NCI-H2227 treated with DMSO at 0.1 percent for 48 hours (cell line): Measurements from ENCODE around the gene SLC22A8.
"Not testable (repeated sequence)": the region's sequence is repeated elsewhere in the genome, so short reads cannot be mapped to it uniquely, and the experiment has no call there.

ENCODE experiments used
- DNase-seq: peaks from one replicate; lab custom pipeline; 2025; lab: John Stamatoyannopoulos, UW

The SLC22A8 gene

DNA sequence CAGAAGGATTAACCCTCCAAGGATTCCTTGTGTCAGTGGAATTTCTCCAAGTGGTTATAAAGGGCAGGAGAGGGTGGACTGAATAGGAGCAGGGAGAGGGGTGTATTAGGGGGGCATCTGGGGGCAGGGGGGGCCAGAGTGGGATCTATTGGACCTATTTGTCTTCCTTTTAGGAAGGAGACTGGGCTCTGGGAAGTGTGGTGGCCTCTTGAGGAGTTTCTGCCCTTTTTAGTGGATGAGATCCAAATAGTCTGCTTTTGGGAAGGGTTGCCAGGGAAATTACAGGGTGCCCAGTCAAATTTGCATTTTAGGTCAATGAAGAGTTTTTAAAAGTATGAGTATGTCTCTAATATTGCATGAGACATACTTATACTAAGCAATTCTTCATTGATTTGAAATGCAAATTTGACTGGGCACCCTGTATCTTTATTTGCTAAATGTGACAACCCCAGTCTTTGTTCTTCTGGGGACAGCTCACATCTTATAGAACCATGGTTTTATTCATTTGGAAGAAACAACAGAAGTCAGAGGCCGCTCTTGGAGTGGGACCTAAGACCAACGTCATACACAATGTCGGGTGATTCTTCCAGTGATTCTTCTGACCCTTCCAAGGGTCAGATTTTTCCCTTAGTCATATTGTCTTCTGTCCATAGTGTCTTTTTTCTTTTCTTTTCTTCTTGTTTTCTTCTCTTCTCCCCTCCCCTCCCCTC is 30.4 kb downstream of the SLC22A8 start:
- no peak for DNase-seq

DNA sequence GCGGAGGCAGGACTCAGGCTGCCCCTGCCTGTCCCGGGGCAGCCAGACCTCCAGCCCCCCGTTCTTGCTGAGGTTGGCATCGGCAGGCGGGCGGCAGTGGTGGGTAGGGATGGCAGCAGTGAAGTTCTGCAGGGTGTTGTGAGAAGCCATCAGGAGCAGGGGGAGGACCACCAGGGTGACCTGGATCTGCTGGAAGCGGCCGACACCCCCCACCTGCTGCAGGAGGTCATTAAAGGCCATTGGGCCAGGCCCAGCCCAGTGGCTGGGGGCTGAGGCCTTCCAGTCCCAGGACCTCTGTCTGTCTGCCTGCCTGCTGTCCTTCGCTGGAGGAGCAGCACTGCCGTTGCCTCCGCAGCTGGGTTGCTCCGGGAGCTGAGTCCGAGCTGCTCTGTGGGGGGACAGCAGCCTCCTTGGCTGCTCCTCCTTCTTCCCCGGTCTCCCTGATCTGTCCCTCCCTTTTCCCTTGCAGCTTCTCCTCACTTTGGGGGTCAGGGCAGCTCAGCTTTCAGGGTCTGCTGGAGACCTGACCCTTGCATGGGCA is 31.1 kb downstream of the SLC22A8 start, which contains the start of gene SLC22A6:
SLC22A6 (minus strand) TSS at position 517 of the 541 bp plus-strand sequence; CDS start at position 240, 277 bp downstream.
- no peak for DNase-seq

DNA sequence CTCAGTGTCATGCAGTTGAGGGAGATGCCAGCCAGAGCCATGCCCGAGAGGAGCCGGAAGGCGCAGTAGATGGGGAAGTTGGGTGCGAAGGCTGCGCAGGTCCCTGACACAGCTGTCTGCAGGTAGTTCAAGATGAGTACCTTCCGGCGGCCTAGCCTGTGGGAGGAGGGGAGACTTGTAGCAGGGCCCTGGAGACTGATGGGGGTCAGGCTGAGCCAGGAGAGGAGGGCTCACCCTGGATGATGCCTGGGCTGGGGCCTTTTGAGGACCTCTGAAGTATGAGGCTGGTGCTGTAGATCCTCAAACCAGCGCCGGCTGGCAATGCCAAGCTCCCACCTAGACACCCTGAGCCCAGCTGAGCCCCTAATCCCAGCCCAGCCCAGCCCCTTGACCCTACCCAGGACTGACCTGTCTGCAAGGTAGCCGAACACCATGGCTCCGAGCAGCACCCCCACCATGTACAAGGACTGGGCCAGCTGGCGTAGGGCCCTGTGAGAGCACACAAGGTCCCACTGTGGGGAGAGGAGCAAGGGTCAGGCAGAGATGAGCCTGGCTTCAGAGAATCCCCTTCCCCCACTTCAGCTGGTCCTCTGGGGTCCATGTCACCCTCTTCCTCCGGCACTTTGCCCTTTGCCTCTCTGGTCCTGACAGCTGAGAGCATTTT is 32.0 kb downstream of the SLC22A8 start:
- no peak for DNase-seq

DNA sequence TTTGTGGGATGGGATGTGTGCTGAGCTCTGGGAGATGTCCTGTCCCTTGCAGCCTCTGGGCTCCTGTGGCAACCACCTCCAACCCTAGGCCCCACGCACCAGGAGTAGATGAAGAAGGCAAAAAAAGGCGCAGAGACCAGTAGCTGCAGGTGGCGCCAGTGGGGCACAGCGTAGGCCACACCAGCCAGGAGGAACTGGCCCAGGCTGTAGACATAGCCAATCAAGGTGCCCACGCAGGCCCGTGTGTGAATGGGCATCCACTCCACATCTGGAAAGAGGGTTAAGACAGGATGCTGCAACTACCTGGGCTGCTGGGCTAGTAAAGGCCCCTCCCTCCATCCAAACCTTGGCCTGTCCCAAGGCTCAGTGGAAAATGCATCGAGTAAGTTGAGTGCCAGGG is 33.9 kb downstream of the SLC22A8 start:
- DNase-seq = no peak

DNA sequence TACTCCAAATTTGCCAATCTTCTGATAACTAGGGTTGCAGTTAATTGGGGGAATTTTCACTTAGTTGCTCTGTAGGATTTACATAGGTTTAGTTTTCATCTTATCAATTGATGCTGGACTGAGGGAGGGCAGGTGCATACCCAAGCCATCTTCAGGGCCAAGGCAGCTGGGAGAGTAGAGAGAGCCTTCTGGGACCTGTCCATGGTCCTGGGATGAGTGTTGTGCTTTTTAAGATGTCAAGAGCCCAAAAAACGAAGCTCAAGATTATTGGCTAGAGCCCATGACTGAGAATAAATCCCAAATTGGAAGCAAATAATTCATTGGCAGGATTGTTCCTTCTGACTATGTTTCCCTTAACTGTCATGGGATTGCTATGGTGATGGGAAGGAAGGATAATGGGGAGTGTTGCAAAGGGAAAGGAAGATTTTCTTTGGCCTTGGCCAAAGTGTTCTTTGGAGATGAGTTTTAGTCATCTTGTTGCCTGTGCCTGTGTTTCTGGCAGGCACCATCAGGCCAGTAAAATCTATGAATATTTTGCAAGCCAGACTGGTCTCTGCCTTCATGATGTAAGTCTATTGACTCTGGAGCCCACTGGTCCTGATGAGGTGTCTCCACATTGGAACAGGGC is 35.4 kb downstream of the SLC22A8 start:
- DNase-seq = no peak

DNA sequence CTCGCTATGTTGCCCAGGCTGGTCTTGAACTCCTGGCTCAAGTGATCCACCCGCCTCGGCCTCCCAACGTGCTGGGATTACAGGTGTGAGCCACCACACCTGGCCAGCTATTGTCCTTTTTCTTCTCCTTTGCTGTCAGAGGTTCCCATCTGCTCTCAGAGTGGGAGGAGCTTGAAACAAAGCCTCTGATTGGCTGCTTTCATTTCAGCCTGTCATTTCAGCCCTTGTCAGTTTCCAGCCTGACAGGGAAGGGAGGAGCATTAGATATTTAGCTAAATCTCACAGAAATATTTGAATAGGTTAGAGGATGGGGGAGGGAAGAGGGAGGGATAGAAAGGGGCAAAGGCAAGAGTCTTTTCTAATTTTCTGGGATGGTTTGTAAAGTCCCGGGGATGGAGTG is 39.5 kb downstream of the SLC22A8 start:
- DNase-seq = no peak

DNA sequence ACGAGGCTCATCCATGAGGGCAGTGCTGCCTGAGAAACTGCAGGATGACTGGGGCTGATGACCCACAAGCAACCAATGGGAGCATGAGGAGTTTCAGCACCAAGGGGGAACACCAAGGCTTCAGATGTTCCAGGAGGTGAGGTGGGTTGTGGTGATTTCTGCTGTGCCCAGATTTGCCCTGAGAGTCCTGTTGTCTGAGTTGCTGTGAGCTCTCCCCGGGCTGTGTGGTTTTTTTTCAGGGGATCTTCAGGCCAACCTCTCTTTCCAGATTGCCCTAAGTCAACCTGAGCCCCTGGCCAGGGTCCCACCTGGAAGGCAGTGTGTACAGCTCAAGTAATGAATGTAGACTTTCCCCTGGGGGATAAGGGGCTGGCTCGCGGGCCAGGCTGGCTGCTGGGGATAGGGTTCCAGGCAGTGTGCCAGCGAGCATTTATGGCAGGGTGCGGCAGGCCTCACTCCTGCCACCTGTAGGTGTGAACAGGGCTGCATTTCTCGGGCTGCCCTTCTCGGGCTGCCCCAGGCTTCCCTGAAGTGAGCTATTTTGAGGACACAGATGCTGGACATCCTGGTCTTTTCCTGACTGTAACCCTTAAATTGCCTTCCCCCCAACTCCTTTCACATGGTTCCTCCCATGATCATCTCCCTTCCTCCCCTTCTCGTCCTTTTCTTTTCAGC is 40.7 kb downstream of the SLC22A8 start:
- peak; percentile 33 for DNase-seq

DNA sequence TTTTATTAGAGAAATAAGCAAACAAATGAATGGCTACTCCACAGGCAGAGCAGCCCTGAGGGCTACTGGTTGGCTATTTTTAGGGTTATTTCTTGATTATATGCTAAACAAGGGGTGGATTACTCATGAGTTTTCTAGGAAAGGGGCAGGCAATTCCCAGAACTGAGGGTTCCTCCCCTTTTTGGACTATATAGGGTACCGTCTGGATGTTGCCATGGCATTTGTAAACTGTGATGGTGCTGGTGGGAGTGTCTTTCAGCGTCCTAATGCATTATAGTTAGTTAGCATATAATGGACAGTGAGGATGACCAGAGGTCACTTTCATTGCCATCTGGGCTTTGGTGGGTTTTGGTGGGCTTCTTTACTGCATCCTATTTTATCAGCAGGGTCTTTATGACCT is 50.1 kb downstream of the SLC22A8 start:
- no peak for DNase-seq

DNA sequence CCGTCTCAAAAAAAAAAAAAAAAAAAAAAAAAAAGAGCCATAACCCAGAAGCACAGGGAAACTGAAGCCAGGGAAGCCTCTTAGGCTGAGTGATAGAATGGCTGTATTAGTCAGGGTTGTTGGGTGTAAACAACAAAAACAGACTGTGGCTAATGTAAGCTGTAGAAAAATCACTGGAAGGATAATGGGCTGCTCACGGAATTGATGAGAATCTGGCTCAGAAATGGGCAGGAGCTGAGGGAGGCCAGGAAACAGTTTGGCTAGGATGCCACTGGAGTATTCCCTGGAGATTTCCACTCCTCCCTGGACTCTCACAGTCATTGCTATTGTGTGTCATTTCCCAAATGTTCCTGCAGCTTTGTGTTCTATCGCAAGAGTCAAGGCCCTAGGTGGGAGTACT is 53.2 kb downstream of the SLC22A8 start:
- no peak for DNase-seq

DNA sequence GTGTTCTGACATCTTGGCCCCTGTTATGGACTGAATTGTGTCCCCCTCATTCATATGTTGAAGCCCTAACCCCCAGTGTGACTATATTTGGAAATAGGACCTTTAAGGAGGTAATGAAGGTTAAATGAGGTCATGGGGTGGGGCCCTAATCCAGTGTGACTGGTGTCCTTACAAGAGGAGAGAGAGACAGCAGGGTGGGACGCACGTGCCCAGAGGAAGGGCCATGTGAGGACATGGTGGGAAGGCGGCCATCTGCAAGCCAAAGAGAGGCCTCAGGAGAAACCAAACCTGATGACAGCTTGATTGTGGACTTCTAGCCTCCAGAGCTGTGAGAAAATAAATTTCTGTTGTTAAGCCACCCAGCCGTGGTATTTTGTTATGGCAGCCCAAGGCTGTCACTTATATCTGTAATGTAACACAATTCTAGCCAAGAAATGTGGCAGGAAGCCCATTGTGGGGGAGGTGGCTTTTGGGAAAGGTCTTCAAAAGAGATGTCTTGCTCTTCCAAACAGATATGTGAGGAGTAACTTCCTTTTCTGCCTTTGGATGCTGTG is 54.5 kb downstream of the SLC22A8 start:
- DNase-seq = no peak

DNA sequence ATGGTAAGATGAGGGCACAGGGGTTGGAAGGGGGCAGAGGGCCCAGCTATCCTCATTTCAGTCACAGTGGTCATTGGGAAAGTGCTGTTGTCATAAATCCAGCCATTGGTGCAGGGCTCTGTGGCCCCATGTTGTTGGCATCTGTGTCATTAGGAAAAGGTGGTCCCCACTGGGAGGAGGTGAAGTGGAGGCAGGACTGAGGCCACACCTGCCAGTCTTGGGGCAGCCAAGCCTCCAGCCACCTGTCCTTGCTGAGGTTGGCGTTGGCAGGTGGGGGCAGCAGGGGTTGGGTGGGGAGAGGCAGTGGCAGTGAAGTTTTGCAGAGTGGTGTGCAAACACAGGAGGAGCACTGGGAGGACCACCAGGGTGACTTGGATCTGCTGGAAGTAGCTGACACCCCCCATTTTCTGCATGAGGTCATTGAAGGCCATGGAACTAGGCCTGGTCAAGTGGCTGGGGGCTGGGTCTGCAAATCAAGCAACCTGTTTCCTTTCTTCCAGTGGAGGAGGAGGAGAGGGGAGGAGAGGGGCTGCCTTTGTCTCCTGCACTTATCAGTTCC is 56.1 kb downstream of the SLC22A8 start:
- no peak for DNase-seq

DNA sequence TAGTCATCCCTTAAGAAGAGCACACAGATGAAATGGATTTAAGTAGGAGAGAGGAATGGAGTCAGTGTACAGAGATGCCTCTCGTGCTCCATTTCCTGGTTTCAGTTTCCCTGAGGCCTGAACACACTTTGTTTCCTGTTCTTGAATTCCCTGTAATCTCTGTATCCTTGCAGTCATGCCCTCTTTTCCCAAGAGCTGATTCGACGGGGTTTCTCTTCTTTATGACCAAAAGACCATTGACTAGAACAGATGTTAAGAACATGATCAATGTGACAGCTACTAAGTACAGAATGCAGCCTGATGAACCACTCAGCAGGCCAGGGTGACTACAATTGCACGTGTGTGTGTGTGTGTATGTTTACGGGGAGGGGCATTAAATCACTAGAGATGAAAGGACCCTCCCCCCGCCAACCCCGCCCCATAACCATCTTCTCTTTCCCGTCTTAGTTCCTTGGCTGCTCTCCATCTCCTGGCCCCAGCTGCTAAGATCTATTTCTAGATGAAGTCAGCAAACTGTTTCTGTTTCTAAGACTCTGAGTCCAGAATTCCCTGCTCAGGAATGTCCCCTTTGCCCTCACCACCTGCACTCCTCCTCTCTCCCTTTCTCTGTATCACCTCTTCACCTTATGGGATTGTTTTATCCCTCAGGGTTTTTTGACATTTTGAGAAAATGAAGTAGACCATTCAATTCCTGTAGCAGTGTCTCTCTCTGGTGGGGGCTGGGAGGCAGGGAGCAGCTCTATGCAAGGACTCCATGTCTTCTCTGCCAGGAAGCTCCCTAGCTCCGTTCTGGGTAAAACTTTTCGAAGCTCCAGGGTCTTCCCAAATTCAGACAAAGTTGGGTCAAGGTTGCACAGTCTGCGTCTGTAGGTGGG is 56.9 kb downstream of the SLC22A8 start:
- DNase-seq = peak; percentile 83

DNA sequence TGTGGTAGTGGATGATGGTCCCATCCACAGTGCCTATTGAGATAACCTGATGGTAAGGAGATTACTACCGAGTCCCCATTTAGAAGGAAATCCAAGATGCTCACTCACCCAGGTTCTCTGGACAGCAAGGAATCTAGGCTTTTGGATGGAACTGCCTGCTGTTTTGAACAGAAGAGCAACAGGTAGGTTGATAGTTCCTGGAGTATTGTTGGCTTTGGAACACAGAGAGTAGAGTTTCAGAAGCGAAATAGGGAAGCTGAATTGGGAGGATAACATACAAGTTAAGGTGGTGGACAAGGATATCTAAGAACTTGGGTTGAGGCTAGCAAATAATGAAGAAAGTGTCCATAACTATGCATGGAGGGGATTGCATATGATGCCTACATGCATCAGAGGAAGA is 58.5 kb downstream of the SLC22A8 start:
- DNase-seq = no peak

DNA sequence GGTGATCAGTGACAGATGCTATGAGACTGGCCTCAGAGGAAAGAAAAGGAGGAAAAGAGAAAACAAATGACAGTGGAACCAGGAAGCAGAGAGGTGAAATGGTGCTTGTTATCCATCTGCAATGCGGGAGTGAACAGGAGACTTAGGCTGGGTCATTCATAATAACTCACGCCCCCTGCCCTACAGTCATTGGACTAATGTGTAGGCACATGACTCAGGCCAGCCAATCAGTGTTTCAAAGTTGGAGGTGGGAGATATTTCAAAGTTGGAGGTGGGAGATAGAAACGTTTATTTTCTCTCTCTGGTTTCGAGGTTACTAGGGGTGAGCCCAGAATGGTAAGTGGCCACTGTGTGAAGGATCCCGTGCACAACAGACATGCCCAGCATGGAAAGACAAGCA is 61.2 kb downstream of the SLC22A8 start:
- DNase-seq = no peak

DNA sequence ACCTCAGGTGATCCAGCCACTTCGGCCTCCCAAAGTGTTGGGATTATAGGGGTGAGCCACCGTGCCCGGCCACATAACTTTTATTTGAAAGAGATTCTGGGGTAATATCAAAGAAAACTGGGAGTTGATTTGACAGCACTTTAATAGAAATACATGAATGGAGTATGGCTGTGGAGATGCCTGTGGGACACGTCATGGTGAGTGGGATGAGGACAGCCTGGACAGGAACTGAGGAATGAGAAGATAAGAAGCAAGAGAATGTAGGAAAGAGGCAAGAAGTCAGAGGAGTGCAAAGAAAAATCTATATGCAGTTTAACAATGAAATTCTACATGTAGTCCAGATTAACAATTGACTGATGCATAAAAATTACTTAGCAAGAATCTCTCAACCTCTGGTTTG is 61.8 kb downstream of the SLC22A8 start:
- no peak for DNase-seq

DNA sequence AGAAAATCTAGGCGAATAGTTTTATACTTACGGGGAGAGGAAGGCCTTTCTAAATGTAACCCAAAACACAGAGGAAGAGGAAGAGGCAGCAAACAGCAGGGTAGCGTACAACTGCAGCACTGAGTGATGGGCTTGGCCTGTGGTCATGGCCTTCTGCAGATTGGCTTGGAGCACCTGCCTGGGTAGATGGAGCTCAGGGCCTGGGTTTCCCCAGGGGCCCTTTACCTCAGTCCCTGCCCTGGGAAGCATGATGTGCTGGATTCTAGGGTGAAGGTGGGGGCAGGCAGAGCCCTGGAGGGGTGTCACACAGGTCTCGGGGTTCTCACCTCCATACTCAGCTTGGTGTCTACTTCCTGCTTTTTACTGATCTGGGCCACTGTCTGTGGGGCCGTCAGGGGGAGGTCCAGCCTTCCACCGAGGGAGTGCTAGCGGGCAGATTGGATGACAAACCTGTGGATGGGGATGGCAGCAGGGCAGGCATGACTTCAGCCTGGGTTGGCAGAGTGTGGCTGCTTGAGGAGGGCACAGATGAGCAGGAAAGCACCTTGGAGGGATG is 66.8 kb downstream of the SLC22A8 start:
- no peak for DNase-seq

DNA sequence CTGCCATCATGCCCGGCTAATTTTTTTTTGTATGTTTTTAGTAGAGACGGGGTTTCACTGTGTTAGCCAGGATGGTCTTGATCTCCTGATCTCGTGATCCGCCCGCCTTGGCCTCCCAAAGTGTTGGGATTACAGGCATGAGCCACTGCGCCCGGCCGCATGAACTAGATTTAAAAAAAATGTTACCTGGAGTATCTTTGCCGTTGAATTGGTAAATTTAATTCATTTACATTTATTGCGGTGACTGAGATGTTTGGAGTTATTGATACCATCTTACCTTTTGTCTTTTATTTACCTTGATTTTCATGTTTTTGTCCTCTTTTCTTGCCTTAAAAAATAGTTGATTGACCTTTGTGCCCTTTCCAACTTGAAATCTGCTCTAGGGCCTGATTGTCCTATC is 70.1 kb downstream of the SLC22A8 start:
- not testable (repeated sequence) for DNase-seq
